Spleen (tissue), 11 donors: Measurements from ENCODE around the gene WNT1. TPM values are rescaled to one million over a fixed set of nuclear protein-coding genes. Genes with fewer than 3 reads are reported as not detected.

Experiments used
- DNase-seq: peaks from one replicate; pipeline ENCODE4 v3.0.0-alpha.2; 2020
- H3K27ac ChIP-seq, 8 donors: fragments of 200-600 bp; sonication (generic) in 7 of 8; 1 replicate in 4 of 8; 2 replicates in 4 of 8; pipeline versions ENCODE4 v1.5.0 to v1.8.0; 2016 to 2021; ENCODE audit warnings: inconsistent platforms in 4 of 8, mild to moderate bottlenecking in 4 of 8, moderate library complexity in 1 of 8
- H3K27me3 ChIP-seq, 7 donors: fragments of 200-600 bp; sonication (generic) in 6 of 7; replicated peaks in 1 of 7; 1 replicate in 4 of 7; 2 replicates in 3 of 7; pipeline versions ENCODE4 v1.5.0 to v1.8.0; 2016 to 2021; ENCODE audit warnings: inconsistent platforms in 3 of 7, mild to moderate bottlenecking in 1 of 7
- H3K36me3 ChIP-seq, 6 donors: fragments of 200-600 bp; sonication (generic) in 5 of 6; 1 replicate in 4 of 6; 2 replicates in 2 of 6; pipeline versions ENCODE4 v1.5.0 to v1.8.0; 2016 to 2021; ENCODE audit warnings: inconsistent platforms in 2 of 6
- H3K4me1 ChIP-seq, 6 donors: fragments of 200-600 bp; sonication (generic) in 5 of 6; 1 replicate in 3 of 6; 2 replicates in 3 of 6; pipeline versions ENCODE4 v1.5.0 to v1.8.0; 2016 to 2021; ENCODE audit warnings: inconsistent platforms in 3 of 6
- H3K4me3 ChIP-seq, 8 donors: fragments of 200-600 bp; sonication (generic) in 7 of 8; 1 replicate in 4 of 8; 2 replicates in 4 of 8; pipeline versions ENCODE4 v1.5.0 to v1.8.0; 2016 to 2021; ENCODE audit warnings: inconsistent platforms in 4 of 8, mild to moderate bottlenecking in 4 of 8, moderate library complexity in 2 of 8
- H3K9me3 ChIP-seq, 8 donors: fragments of 200-600 bp; sonication (generic) in 7 of 8; 1 replicate in 4 of 8; 2 replicates in 4 of 8; pipeline versions ENCODE4 v1.5.0 to v1.8.0; 2016 to 2021; ENCODE audit warnings: inconsistent platforms in 4 of 8
- CTCF ChIP-seq, 11 experiments: fragments of 200-600 bp in 7 of 11; fragments of 450-650 bp in 4 of 11; sonication (generic) in 4 of 11; IDR thresholded peaks in 8 of 11; conservative IDR thresholded peaks in 3 of 11; 1 replicate in 7 of 11; 2 replicates in 4 of 11; pipeline versions ENCODE4 v1.4.0 to v1.8.0; 2016 to 2021; ENCODE audit warnings: antibody characterized with exemption in 11 of 11, inconsistent platforms in 4 of 11, mild to moderate bottlenecking in 1 of 11
- POLR2A ChIP-seq, 3 donors: fragments of 450-650 bp; IDR thresholded peaks; one replicate each; pipeline ENCODE4 v1.5.1; 2017; ENCODE audit warnings: antibody characterized with exemption in 3 of 3, mild to moderate bottlenecking in 1 of 3
- POLR2AphosphoS5 ChIP-seq, 3 donors: sonication (generic); formaldehyde crosslinking; IDR thresholded peaks; one replicate each; pipeline ENCODE4 v1.5.1; 2017; ENCODE audit warnings: antibody characterized with exemption in 3 of 3
- WGBS, 5 donors: extraction: QIAGEN DNeasy Blood & Tissue Kit in 3 of 5; methylation state at CpG; one replicate each; pipeline versions ENCODE4 v1.1.5 to v1.1.7; 2013 to 2018; 5-methylcytosine and 5-hydroxymethylcytosine counted together
- intact Hi-C: fragments of 100-400 bp; cut with DNase I; formaldehyde crosslinking; loops from one replicate; pipeline ENCODE4 v1.15.0; 2023; ENCODE audit warnings: low total_unique reads
- polyA plus RNA-seq, 3 donors: library from polyadenylated mRNA; stranded (reverse); fragments of 200-250 nt; gene quantifications; one replicate each; pipeline ENCODE4 v1.2.1, GENCODE V29; 2013
- total RNA-seq, 7 donors: library from RNA; depleted of rRNA in 3 of 7; stranded (reverse); fragments of >200 nt in 3 of 7; fragmentation: NEBNext Ultra II Directional in 4 of 7; extraction: Animal tissue kit (Norgen Biotek cat#: 25700) in 4 of 7; gene quantifications; one replicate each; pipeline versions ENCODE4 v1.1.0 to v1.2.1, GENCODE V29; 2016 to 2021
- donor health status: healthy with polysubstance abuse.
- donor health status: DM: no; HTN: no; CAD: no; lungs with moderate emphysema.
- donor health status: DM: no; HTN: no; CAD: no.
- donor health status: Bipolar disorder and iron deficiency.
- donor health status: healthy.
- donor health status: DM: no; HTN: no; CAD: no.
- donor health status: DM: yes; HTN: yes; CAD: no.

WNT1 gene
- total and polyA plus RNA-seq, 10 donors: 0.06 to 0.52 (median 0.32) TPM; not detected in 6

GRCh38 chr12:48938805-48939204, 39.3 kb upstream of the WNT1 start:
- peaks cover 0 to 63% (median 18%) of the 10 kb centered on the region in 6 donors for H3K4me1 ChIP-seq
- H3K4me3 ChIP-seq: no peak overlapping the region
- H3K27ac ChIP-seq: peak overlapping the region in 4 of 8 donors; percentile 18 to 54 (median 34)
- H3K9me3 ChIP-seq: no peaks in the 10 kb centered on the region
- TF ChIP-seq POLR2AphosphoS5 (IDR thresholded peaks at IDR 0.05): peak in 2 of 3 donors; percentile 14 to 23
- TF ChIP-seq POLR2A (IDR thresholded peaks at IDR 0.05): no peak
- peaks cover 0 to 96% (median 51%) of the 10 kb centered on the region in 6 donors for H3K36me3 ChIP-seq
- H3K27me3 ChIP-seq: no peaks in the 10 kb centered on the region
- intact Hi-C loops: no loop called here
- 70 to 79% (median 72%) methylated on average over 7 of the region's 7 CpGs for WGBS, 5 donors
- DNase-seq: peak; percentile 80

- peaks cover 0 to 82% (median 47%) of the 10 kb centered on the region in 6 donors for H3K36me3 ChIP-seq
- WGBS, 5 donors: 33 to 59% (median 38%) methylated on average over 3 of the region's 3 CpGs
- no peak overlapping the region for H3K4me3 ChIP-seq
- H3K27me3 ChIP-seq: no peaks in the 10 kb centered on the region
- peak overlapping the region in 1 of 8 donors; percentile 6 for H3K27ac ChIP-seq
- TF ChIP-seq POLR2A (IDR thresholded peaks at IDR 0.05) (no peak), CTCF (IDR thresholded peaks at IDR 0.05 in 8 of 11, conservative IDR thresholded peaks at IDR 0.05 in 3 of 11) (no peak), POLR2AphosphoS5 (IDR thresholded peaks at IDR 0.05) (no peak)
- no peak for DNase-seq
- no peaks in the 10 kb centered on the region for H3K9me3 ChIP-seq
- peaks cover 0 to 55% (median 11%) of the 10 kb centered on the region in 6 donors for H3K4me1 ChIP-seq
- intact Hi-C loops: no loop called here
These were observed 37.9 kb upstream of the WNT1 start for GRCh38 chr12:48940181-48940580.

- no peaks in the 10 kb centered on the region for H3K9me3 ChIP-seq
- intact Hi-C loops: no loop called here
- 81 to 98% (median 88%) methylated on average over 4 of the region's 4 CpGs for WGBS, 5 donors
- no peak overlapping the region for H3K4me3 ChIP-seq
- H3K4me1 ChIP-seq: peaks cover 0 to 44% (median 8%) of the 10 kb centered on the region in 6 donors
- no peak overlapping the region for H3K27ac ChIP-seq
- no peaks in the 10 kb centered on the region for H3K27me3 ChIP-seq
- TF ChIP-seq POLR2AphosphoS5 (IDR thresholded peaks at IDR 0.05) (no peak), POLR2A (IDR thresholded peaks at IDR 0.05) (no peak), CTCF (IDR thresholded peaks at IDR 0.05 in 8 of 11, conservative IDR thresholded peaks at IDR 0.05 in 3 of 11) (no peak)
- H3K36me3 ChIP-seq: peaks cover 0 to 75% (median 30%) of the 10 kb centered on the region in 6 donors
- DNase-seq: no peak
These were observed 34.9 kb upstream of the WNT1 start for GRCh38 chr12:48943221-48943620.

- TF ChIP-seq POLR2AphosphoS5 (IDR thresholded peaks at IDR 0.05) (no peak), CTCF (IDR thresholded peaks at IDR 0.05 in 8 of 11, conservative IDR thresholded peaks at IDR 0.05 in 3 of 11) (no peak), POLR2A (IDR thresholded peaks at IDR 0.05) (no peak)
- peaks cover 0 to 71% (median 7%) of the 10 kb centered on the region in 6 donors for H3K36me3 ChIP-seq
- no peaks in the 10 kb centered on the region for H3K27me3 ChIP-seq
- no peak overlapping the region for H3K4me3 ChIP-seq
- H3K9me3 ChIP-seq: no peaks in the 10 kb centered on the region
- no peak overlapping the region for H3K27ac ChIP-seq
- intact Hi-C loops: no loop called here
- DNase-seq: no peak
- H3K4me1 ChIP-seq: peaks cover 0 to 31% (median 2%) of the 10 kb centered on the region in 6 donors
These were observed 31.9 kb upstream of the WNT1 start for GRCh38 chr12:48946205-48946604.
